GM19463 (cell line): ENCODE results near the gene SPDYE8.
"Not testable (repeated sequence)": the region's sequence is repeated elsewhere in the genome, so short reads cannot be mapped to it uniquely, and the experiment has no call there.

Experiments
- ATAC-seq: cut with Tn5 transposase; IDR thresholded peaks from one replicate; pipeline ENCODE4 v1.9.1; 2021; ENCODE audit warnings: mild to moderate bottlenecking, moderate library complexity; ENCODE audit not compliant: unreplicated experiment

The SPDYE8 gene, protein sequence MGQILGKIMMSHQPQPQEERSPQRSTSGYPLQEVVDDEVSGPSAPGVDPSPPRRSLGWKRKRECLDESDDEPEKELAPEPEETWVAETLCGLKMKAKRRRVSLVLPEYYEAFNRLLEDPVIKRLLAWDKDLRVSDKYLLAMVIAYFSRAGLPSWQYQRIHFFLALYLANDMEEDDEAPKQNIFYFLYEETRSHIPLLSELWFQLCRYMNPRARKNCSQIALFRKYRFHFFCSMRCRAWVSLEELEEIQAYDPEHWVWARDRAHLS

GRCh38 chr7:73029666-73030065 is at the start of gene SPDYE8:
SPDYE8 (minus strand) TSS chr7:73029766; CDS start chr7:73027966, 1,800 bp downstream.
- ATAC-seq: not testable (repeated sequence)

DNA sequence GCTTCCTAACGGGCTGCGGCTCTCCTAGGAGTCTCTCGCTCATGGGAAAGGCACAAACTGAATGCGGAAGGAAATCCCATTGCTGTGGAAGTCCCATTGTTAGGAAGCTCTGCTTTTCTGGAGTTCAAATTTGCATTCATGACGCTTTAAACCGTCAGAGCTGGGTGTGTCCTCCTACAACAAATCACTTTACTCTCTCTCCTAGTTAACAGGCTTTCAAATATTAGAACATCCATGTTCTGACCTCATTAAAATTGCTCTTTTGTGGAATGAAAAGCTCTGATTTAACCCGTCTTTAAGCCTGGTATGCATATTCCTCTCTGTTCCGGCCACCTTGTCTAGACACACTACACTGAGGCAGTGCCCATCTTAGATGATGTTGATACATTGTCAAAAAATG is 28.2 kb upstream of the SPDYE8 start, which contains the start of gene SPDYE11:
TSS of gene SPDYE11 (minus strand) at position 101 of the 400 bp plus-strand sequence. CDS start 1,800 bp downstream, outside the sequence.
- not testable (repeated sequence) for ATAC-seq

DNA sequence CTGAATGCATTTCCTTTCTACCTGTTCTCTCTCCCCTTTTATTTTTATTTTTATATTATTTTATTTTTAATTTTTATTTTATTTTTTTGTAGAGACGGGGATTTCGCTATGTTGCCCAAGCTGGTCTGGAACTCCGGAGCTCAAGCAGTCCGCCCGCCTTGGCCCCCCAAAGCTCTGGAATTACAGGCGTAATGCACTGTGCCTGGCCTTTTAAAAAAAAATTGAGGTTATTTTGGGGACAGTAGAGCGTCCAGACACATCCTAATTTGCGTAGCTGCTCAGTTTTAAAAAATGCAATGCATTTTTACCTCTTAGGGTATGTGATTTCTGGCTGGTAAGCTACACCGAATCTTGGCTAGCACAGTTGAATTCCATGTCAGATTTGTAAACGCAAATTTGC is 23.1 kb downstream of the SPDYE8 start:
- ATAC-seq: not testable (repeated sequence)

DNA sequence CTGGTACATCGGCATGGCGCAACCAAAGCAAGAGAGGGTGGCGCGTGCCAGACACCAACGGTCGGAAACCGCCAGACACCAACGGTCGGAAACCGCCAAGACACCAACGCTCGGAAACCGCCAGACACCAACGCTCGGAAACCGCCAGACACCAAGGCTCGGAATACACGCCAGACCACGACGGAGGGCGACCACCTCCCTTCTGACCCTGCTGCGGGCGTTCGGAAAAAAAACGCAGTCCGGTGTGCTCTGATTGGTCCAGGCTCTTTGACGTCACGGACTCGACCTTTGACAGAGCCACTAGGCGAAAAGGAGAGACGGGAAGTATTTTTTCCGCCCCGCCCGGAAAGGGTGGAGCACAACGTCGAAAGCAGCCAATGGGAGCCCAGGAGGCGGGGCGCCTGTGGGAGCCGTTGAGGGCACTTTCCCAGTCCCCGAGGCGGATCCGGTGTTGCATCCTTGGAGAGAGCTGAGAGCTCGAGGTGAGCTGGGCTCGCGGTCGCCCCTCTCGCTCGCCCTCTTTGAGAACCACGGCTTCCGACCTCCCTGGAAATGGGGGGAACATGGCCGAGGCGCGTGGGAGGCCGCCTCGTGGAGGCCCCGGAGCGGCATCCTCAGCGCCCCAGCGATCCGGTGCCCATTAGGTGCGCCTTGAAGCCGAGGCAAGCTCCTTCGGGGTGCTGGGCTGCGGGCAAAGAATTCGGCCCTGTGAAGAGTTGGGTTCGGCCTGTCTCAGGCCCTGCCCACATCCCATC is 23.7 kb downstream of the SPDYE8 start:
- ATAC-seq: peak; percentile 78

DNA sequence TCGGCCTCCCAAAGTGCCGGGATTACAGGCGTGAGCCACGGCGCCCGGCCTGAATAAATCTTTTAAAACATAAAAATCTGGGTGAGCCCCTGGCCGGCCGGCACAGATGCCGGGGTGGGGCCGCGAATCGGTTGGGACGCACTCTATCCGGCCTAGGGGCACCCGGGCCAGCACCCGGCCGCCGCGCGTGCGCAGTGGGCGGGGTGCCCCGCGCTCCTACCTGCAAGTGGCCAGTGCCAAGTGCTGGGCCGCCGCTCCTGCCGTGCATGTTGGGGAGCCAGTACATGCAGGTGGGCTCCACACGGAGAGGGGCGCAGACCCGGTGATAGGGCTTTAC is 24.2 kb downstream of the SPDYE8 start:
- ATAC-seq: peak; percentile 77

- ATAC-seq: not testable (repeated sequence)
Measured at GRCh38 chr7:72997887-72998468, 31.6 kb downstream of the SPDYE8 start.

GRCh38 chr7:72997447-72997846 is 32.1 kb downstream of the SPDYE8 start:
- not testable (repeated sequence) for ATAC-seq

GRCh38 chr7:72995484-72995883 is 34.1 kb downstream of the SPDYE8 start:
- not testable (repeated sequence) for ATAC-seq

GRCh38 chr7:72990146-72990913 is 39.2 kb downstream of the SPDYE8 start:
- not testable (repeated sequence) for ATAC-seq

- ATAC-seq: not testable (repeated sequence)
Measured at GRCh38 chr7:72982084-72982483, 47.5 kb downstream of the SPDYE8 start.

- ATAC-seq: not testable (repeated sequence)
Measured at GRCh38 chr7:72980382-72980781, 49.2 kb downstream of the SPDYE8 start.

- not testable (repeated sequence) for ATAC-seq
Measured at GRCh38 chr7:72976434-72976833, 53.1 kb downstream of the SPDYE8 start.

DNA sequence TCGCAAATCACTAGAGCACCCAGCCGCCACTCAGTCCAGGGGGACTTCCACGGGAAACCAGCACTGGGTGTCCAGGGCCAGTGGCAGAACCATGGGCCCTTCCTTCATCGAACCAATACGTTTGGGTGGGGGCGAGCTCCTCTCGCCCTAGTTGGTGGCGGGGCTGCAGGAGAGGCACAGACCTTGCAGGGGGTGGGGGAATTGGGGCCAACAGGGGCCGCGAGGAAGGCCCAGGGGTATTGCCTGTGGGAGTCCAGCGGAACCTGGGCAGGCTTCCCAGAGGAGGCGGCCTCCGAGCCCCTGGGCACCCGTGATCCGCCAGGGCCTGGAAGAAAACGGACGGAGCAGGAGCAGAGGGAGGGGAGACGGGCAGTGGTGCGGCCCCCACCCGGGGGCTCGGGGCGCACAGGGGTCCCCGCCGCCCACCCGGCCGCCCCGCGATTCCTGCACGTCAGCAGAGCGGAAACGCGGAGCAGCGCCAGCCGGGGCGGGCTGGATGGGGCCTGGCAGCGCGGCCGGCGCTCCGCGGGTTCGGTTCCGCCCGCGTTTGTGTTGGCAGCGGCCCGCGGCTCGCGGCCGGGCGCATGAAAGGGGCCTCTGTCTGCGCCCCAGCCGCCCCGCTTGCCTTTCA is 53.8 kb downstream of the SPDYE8 start:
- ATAC-seq: not testable (repeated sequence)

DNA sequence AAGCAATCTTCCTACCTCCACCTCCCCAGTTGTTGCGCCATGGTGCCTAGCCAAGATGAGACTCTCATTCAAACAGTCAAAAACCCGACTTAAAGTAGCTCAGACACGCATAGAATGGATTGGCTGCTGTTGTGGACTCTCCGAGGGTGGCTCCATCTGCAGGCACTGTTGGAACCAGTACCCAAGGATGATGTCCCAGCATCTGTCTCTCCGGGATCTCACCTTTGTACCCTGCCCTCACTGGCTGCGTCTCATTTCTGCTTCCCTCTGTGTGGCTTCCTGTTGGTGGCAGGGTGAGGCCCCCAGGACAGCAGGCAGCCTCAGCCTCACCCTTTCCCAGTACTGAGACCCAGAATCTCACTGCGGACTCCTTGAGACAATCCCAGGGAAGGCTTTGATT is 54.8 kb downstream of the SPDYE8 start:
- not testable (repeated sequence) for ATAC-seq

DNA sequence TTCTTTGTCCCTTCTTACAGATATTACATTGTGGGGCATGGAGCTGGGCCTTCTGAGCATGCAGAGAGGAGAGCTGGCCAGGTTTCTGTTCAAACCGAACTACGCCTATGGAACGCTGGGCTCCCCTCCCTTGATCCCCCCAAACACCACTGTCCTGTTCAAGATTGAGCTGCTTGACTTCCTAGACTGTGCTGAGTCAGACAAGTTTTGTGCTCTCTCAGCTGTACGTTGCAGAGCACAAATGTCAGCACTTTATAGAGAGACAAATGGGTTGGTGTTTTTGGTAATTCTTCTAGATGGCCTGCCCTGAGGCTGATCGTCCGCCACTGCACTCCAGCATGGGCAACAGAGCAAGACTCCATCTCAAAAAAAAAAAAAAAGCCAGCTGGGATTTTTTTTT is 58.1 kb downstream of the SPDYE8 start:
- ATAC-seq: not testable (repeated sequence)
